ENCODE results near the gene POGK.

DNA sequence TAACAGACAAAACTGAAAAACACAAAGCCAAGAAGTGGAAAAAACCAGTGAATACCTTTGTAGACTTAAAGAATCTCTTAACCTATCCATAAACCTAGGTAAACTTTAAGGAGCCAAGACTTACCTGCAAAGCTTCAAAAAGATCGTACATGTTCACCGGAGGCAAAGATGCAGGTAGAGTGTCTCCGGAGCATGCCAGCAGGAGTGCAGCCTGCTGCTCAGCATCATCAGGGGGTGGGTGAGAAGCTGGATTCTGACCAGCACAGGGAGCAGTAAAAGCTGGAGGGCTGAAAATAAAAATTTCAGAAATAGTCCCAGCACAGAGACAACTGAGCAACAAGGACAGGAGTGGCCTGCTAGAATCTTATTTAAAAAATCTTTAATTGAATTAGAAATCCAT, 18.7 kb downstream of the POGK start:
- TF ChIP-seq, protein P1, sequence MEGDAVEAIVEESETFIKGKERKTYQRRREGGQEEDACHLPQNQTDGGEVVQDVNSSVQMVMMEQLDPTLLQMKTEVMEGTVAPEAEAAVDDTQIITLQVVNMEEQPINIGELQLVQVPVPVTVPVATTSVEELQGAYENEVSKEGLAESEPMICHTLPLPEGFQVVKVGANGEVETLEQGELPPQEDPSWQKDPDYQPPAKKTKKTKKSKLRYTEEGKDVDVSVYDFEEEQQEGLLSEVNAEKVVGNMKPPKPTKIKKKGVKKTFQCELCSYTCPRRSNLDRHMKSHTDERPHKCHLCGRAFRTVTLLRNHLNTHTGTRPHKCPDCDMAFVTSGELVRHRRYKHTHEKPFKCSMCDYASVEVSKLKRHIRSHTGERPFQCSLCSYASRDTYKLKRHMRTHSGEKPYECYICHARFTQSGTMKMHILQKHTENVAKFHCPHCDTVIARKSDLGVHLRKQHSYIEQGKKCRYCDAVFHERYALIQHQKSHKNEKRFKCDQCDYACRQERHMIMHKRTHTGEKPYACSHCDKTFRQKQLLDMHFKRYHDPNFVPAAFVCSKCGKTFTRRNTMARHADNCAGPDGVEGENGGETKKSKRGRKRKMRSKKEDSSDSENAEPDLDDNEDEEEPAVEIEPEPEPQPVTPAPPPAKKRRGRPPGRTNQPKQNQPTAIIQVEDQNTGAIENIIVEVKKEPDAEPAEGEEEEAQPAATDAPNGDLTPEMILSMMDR (conservative IDR thresholded peaks at IDR 0.05 in 1 of 2, IDR thresholded peaks at IDR 0.05 in 1 of 2; ENCODE audit: extremely low read depth in 1 of 2, insufficient read depth in 1 of 2, low read depth in 1 of 2, low read length in 2 of 2) = no peak
- TF ChIP-seq EZH2 (IDR thresholded peaks at IDR 0.05; ENCODE audit: borderline replicate concordance, low read length) = no peak

Measured in mammary epithelial cell (primary cell).